Ectodermal cell (in vitro differentiated cells): Measurements from ENCODE around the gene THSD4.
"Not testable (repeated sequence)": the region's sequence is repeated elsewhere in the genome, so short reads cannot be mapped to it uniquely, and the experiment has no call there.

Source experiments
- H3K27ac ChIP-seq: 2 replicates; pipeline ENCODE4 v1.7.0; 2013; ENCODE audit warnings: mild to moderate bottlenecking, low read depth, low read length; ENCODE audit not compliant: insufficient read depth, poor library complexity, severe bottlenecking
- H3K27me3 ChIP-seq: 2 replicates; pipeline ENCODE4 v1.7.0; 2013; ENCODE audit warnings: mild to moderate bottlenecking, low read length; ENCODE audit not compliant: insufficient read depth, control insufficient read depth, poor library complexity, severe bottlenecking
- H3K36me3 ChIP-seq: one replicate; pipeline ENCODE4 v1.7.0; 2013; ENCODE audit warnings: low read length; ENCODE audit not compliant: control insufficient read depth, insufficient read depth
- H3K4me1 ChIP-seq: one replicate; pipeline ENCODE4 v1.7.0; 2013; ENCODE audit warnings: low read length; ENCODE audit not compliant: control insufficient read depth, insufficient read depth
- H3K4me3 ChIP-seq: 2 replicates; pipeline ENCODE4 v1.7.0; 2013; ENCODE audit warnings: low read depth, low read length, control low read depth; ENCODE audit not compliant: insufficient read depth
- H3K9me3 ChIP-seq: 2 replicates; pipeline ENCODE4 v1.7.0; 2013; ENCODE audit warnings: mild to moderate bottlenecking, low read length, moderate library complexity; ENCODE audit not compliant: control insufficient read depth
- WGBS, 2 experiments: methylation state at CpG; one replicate each; pipeline ENCODE4 v1.1.7; 2013; ENCODE audit warnings: missing lambda C conversion rate in 2 of 2; 5-methylcytosine and 5-hydroxymethylcytosine counted together

Gene THSD4

DNA sequence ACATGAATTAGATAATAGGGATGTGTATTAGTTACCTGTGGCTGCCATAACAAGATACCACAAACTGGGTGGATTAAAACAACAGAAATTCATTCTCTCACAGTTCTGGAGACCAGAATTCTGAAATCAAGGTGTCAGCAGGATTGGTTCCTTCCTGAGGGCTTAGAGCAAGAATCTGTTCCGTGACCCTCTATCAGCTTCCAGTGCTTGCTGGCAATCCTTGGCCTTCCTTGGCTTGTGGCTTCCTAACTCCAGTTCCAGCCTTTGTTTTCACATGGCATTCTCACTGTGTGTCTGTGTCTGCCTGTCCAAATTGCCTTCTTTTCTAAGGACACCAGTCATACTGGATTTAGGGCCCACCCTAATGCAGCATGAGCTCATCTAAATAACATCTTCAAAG lies 600.6 kb downstream of the THSD4 start:
- Histone ChIP-seq H3K27me3 (no peaks in the 10 kb centered on the region), H3K4me3 (no peak overlapping the region), H3K27ac (no peak overlapping the region), H3K4me1 (peaks cover 4% of the 10 kb centered on the region), H3K36me3 (no peaks in the 10 kb centered on the region), H3K9me3 (no peaks in the 10 kb centered on the region)
- 91 to 96% methylated on average over 1 of the region's 1 CpG for WGBS, 2 experiments

DNA sequence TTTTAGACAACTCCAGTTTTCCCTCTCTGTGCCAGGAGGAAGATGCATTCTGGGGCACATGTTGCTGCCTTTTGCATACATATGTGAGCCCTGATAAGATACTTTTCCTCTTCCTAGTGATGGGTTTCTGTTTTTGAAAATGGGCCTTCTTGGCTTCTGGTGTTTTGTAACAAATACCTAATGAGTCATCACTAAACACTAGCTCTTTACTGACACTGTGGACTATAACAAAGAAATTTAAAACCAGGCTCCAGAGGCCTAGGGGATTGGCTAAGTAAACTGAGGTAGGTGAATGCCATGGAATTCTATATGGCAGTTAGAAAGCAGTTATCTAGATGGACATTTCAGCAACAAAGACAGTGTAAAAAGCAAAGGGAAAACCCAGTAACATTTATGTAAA lies 601.7 kb downstream of the THSD4 start:
- H3K4me1 ChIP-seq = peaks cover 4% of the 10 kb centered on the region
- no peak overlapping the region for H3K27ac ChIP-seq
- H3K9me3 ChIP-seq = no peaks in the 10 kb centered on the region
- no peak overlapping the region for H3K4me3 ChIP-seq
- H3K27me3 ChIP-seq = no peaks in the 10 kb centered on the region
- no peaks in the 10 kb centered on the region for H3K36me3 ChIP-seq

- Histone ChIP-seq H3K27ac (no peak overlapping the region), H3K9me3 (no peaks in the 10 kb centered on the region), H3K27me3 (no peaks in the 10 kb centered on the region), H3K4me1 (peaks cover under 1% of the 10 kb centered on the region), H3K36me3 (no peaks in the 10 kb centered on the region), H3K4me3 (no peak overlapping the region)
- 86 to 87% methylated on average over 13 of the region's 13 CpGs for WGBS, 2 experiments
Measured at GRCh38 chr15:71718116-71718910, 603.0 kb downstream of the THSD4 start.

DNA sequence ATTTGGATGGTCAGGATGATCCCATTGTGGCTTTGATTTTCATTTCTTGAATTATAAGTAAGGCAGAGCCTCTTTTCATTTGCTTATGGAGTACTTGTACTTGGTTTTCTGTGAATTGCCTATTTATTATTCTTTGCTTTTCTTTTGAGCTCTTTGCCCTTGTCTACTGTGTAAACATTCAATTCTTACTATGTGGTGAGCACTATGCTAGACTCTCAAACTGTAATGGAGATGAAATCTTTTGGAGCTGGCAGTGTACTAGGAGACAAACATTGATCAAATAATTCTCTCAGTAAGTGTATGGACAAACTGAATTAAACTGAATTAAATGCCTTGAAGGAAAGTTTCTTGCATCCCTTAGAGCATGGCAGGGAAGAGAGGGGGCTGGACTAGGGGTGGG lies 608.1 kb downstream of the THSD4 start:
- Histone ChIP-seq H3K4me1 (no peaks in the 10 kb centered on the region), H3K36me3 (no peaks in the 10 kb centered on the region), H3K9me3 (no peaks in the 10 kb centered on the region), H3K27me3 (no peaks in the 10 kb centered on the region), H3K27ac (no peak overlapping the region), H3K4me3 (no peak overlapping the region)

GRCh38 chr15:71725207-71725955 lies 610.1 kb downstream of the THSD4 start:
- H3K36me3 ChIP-seq, H3K27ac ChIP-seq, H3K4me1 ChIP-seq, H3K9me3 ChIP-seq, H3K4me3 ChIP-seq, H3K27me3 ChIP-seq: not testable (repeated sequence)
- WGBS, 2 experiments = 94 to 95% methylated on average over 4 of the region's 4 CpGs

- Histone ChIP-seq H3K27ac (no peak overlapping the region), H3K27me3 (no peaks in the 10 kb centered on the region), H3K4me1 (no peaks in the 10 kb centered on the region), H3K9me3 (no peaks in the 10 kb centered on the region), H3K4me3 (no peak overlapping the region), H3K36me3 (no peaks in the 10 kb centered on the region)
- 93 to 94% methylated on average over 2 to 3 of the region's 3 CpGs for WGBS, 2 experiments
Measured at GRCh38 chr15:71728881-71729280, 613.6 kb downstream of the THSD4 start.

DNA sequence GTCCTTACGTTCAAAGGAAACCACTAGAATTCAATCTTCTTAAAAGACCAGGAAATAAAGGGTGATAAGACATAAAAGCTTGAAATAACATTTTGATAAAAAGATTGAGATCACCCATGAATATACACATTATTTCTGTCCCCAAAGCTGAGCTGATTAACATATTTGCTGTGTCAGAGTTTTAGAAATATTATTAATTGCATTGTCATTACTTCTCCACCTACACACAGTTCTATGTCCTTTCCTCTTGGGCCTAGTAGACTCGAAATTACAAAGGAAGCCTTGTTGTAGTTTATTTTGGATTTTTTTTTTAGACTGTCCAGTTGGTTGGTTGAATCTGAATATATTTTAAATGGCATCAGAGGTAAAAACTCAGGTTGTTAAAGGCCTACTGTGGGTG lies 614.0 kb downstream of the THSD4 start:
- H3K4me3 ChIP-seq = no peak overlapping the region
- H3K27me3 ChIP-seq = no peaks in the 10 kb centered on the region
- H3K9me3 ChIP-seq = no peaks in the 10 kb centered on the region
- no peaks in the 10 kb centered on the region for H3K36me3 ChIP-seq
- 97 to 100% methylated on average over 1 to 2 of the region's 2 CpGs for WGBS, 2 experiments
- no peaks in the 10 kb centered on the region for H3K4me1 ChIP-seq
- H3K27ac ChIP-seq = no peak overlapping the region

DNA sequence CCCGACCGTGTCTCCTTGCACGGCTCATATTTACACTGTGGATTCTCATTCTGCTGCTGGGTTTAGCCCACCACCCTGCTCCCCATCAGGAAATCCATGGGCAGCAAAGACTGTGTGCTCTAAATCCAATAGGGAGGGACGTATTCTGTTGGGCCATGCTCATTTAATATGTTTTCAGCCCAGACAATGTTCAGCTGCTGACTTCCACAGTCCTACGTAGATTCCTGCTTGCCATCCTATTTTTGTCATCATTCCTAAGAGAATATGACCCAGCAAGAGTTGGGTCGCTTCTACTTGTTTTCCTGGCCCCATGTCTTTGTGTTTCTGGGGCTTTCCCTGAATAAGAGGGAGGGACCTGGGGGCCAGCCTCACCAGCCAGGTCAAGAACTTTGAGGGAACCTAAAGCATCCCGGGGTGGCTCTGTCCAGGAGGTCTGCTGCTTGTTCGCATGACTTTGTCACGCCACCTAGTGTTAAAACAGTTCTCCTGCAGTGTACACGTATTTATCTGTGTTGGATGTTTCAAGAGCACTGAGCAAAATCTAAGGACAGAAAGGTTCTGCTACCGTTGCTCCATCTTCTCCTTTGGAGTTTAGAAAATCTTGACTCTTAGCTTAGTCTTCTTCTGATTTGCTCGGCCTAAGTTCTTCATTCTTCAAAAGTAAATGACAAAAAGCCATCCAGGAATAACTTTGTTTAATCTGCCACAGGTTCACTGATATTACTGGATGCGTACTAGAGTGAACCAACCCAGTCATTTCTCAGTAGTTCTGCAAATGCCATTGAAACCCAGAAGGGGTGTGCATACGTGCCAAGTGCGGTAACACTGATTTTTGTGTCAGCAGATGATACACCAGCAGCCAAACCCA lies 615.2 kb downstream of the THSD4 start:
- no peaks in the 10 kb centered on the region for H3K4me1 ChIP-seq
- H3K9me3 ChIP-seq = no peaks in the 10 kb centered on the region
- H3K4me3 ChIP-seq = no peak overlapping the region
- no peaks in the 10 kb centered on the region for H3K27me3 ChIP-seq
- H3K27ac ChIP-seq = no peak overlapping the region
- no peaks in the 10 kb centered on the region for H3K36me3 ChIP-seq
- WGBS, 2 experiments = 59 to 63% methylated on average over 15 of the region's 15 CpGs

DNA sequence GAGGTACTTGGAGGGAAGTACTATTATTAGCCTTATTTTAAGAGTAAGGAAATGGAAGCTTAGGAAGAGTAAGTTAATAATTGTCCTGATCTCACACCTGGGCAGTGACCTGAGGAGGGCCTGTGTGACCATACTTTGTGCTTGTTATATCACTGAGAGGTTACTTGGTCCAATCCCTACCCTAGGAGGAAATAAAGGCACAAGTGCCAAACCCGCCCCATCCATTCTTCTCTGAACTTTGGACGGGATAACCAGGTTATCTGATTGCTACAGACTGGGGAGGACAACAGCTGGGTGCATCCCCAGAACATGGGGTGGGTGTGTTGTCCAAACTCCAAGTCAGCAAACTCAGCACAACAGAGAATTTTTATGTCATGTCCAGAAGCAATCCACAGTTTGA lies 617.4 kb downstream of the THSD4 start:
- 87 to 91% methylated on average over 2 of the region's 2 CpGs for WGBS, 2 experiments
- no peaks in the 10 kb centered on the region for H3K36me3 ChIP-seq
- no peak overlapping the region for H3K4me3 ChIP-seq
- no peaks in the 10 kb centered on the region for H3K4me1 ChIP-seq
- no peaks in the 10 kb centered on the region for H3K27me3 ChIP-seq
- no peak overlapping the region for H3K27ac ChIP-seq
- no peaks in the 10 kb centered on the region for H3K9me3 ChIP-seq

DNA sequence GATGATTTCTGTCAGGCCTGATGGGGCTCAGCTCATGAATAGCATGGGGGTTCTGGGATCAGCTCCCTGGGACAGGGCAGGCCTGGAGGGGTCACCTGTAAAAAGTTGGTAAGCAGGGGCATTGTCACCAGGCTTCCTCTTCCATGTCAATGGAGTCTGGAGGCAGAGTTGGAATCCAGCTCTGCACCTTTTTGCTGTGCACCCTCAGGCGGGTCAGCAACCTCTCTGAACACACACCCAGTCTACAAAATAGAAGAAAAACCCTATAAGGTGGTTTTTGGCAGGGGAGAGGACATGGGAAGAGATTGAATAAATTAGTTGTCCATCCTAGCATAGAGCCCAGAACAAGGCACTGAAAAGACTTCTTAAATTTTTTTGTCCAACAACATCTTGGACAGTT lies 617.9 kb downstream of the THSD4 start:
- Histone ChIP-seq H3K9me3 (no peaks in the 10 kb centered on the region), H3K36me3 (no peaks in the 10 kb centered on the region), H3K4me3 (no peak overlapping the region), H3K27me3 (no peaks in the 10 kb centered on the region), H3K27ac (no peak overlapping the region), H3K4me1 (no peaks in the 10 kb centered on the region)
- 100% methylated on average over 1 of the region's 1 CpG for WGBS, 2 experiments
